GM23248 (cell line): ENCODE results near the gene REXO1. TPM values are rescaled to one million over a fixed set of nuclear protein-coding genes. Genes with fewer than 3 reads are reported as not detected.

Experiments
- DNase-seq: peaks from one replicate; pipeline ENCODE4 v3.0.0-alpha.2; 2015
- H2AFZ ChIP-seq: fragments of 200-600 bp; sonication (generic); 2 replicates; pipeline ENCODE4 v1.6.1; 2016; ENCODE audit warnings: antibody characterized with exemption
- H3F3A ChIP-seq: fragments of 200-600 bp; sonication (generic); 2 replicates; pipeline ENCODE4 v1.6.1; 2016; ENCODE audit warnings: mild to moderate bottlenecking, antibody characterized with exemption, mixed run types; ENCODE audit not compliant: insufficient read depth
- H3K27ac ChIP-seq: fragments of 200-600 bp; sonication (generic); 2 replicates; pipeline ENCODE4 v1.5.1; 2016; ENCODE audit warnings: mild to moderate bottlenecking
- H3K27me3 ChIP-seq: fragments of 200-600 bp; sonication (generic); replicated peaks from 2 replicates; pipeline ENCODE4 v1.6.1; 2016; ENCODE audit warnings: mild to moderate bottlenecking; ENCODE audit not compliant: insufficient read depth
- H3K36me3 ChIP-seq: fragments of 200-600 bp; sonication (generic); 2 replicates; pipeline ENCODE4 v1.6.1; 2016; ENCODE audit warnings: low read depth, mild to moderate bottlenecking
- H3K4me1 ChIP-seq: fragments of 200-600 bp; sonication (generic); 2 replicates; pipeline ENCODE4 v1.6.1; 2016; ENCODE audit warnings: mild to moderate bottlenecking; ENCODE audit not compliant: insufficient read depth
- H3K4me2 ChIP-seq: fragments of 200-600 bp; sonication (generic); one replicate; pipeline ENCODE4 v1.6.1; 2016; ENCODE audit warnings: mild to moderate bottlenecking; ENCODE audit not compliant: unreplicated experiment
- H3K4me3 ChIP-seq: fragments of 200-600 bp; sonication (generic); 2 replicates; pipeline ENCODE4 v1.5.1; 2016; ENCODE audit warnings: mild to moderate bottlenecking
- H3K79me2 ChIP-seq: fragments of 200-600 bp; sonication (generic); 2 replicates; pipeline ENCODE4 v1.6.1; 2016; ENCODE audit warnings: mild to moderate bottlenecking; ENCODE audit not compliant: insufficient read depth
- H3K9ac ChIP-seq: fragments of 200-600 bp; sonication (generic); 2 replicates; pipeline ENCODE4 v1.6.1; 2016; ENCODE audit warnings: mild to moderate bottlenecking
- H3K9me2 ChIP-seq: fragments of 200-600 bp; sonication (generic); 2 replicates; pipeline ENCODE4 v1.6.1; 2016; ENCODE audit warnings: mixed run types, mild to moderate bottlenecking, moderate library complexity; ENCODE audit not compliant: insufficient read depth
- H3K9me3 ChIP-seq: fragments of 200-600 bp; sonication (generic); one replicate; pipeline ENCODE4 v1.6.1; 2017; ENCODE audit warnings: low read depth
- H4K20me1 ChIP-seq: fragments of 200-600 bp; sonication (generic); 2 replicates; pipeline ENCODE4 v1.6.0; 2016; ENCODE audit not compliant: insufficient read depth
- EZH2 ChIP-seq: fragments of 200-600 bp; sonication (generic); IDR thresholded peaks from 2 replicates; pipeline ENCODE4 v1.6.1; 2018; ENCODE audit warnings: antibody characterized with exemption, mild to moderate bottlenecking; ENCODE audit not compliant: insufficient read depth, poor library complexity, severe bottlenecking
- EZH2phosphoT487 ChIP-seq: fragments of 200-600 bp; sonication (generic); IDR thresholded peaks from 2 replicates; pipeline ENCODE4 v1.6.1; 2018; ENCODE audit warnings: antibody characterized with exemption, moderate library complexity, mild to moderate bottlenecking, low read depth; ENCODE audit not compliant: insufficient read depth
- WGBS, 2 experiments: methylation state at CpG; one replicate each; pipeline ENCODE4 v1.1.6; 2015 to 2017; ENCODE audit warnings: low lambda C conversion rate in 2 of 2, low coverage in 1 of 2; ENCODE audit errors: missing lambda C conversion rate in 2 of 2; 5-methylcytosine and 5-hydroxymethylcytosine counted together
- in situ Hi-C: fragments of 300-500 bp; cut with MboI; formaldehyde crosslinking; loops from 2 replicates; pipeline ENCODE4 v1.15.0; 2020
- polyA plus RNA-seq: library from polyadenylated mRNA; unstranded; fragments of >200 nt; fragmentation: Nextera tagmentation; extraction: Ambion mirVana; gene quantifications from 2 replicates; pipeline ENCODE4 v1.2.1, GENCODE V29; 2016
- total RNA-seq: library from RNA; depleted of rRNA; stranded (reverse); fragments of >200 nt; shearing (Covaris generic); gene quantifications from 2 replicates; pipeline ENCODE4 v1.2.3, GENCODE V29; 2014

Gene REXO1
- total and polyA plus RNA-seq, 2 experiments from 2014 or later, result 4.9 to 5.2 TPM

- TF ChIP-seq EZH2phosphoT487 (no peak), EZH2 (no peak)
- Histone ChIP-seq H3K4me2 (no peak overlapping the region), H2AFZ (no peak overlapping the region), H3K4me1 (no peaks in the 10 kb centered on the region), H3K79me2 (no peaks in the 10 kb centered on the region), H3F3A (no peaks in the 10 kb centered on the region), H3K9ac (no peak overlapping the region), H3K9me2 (no peaks in the 10 kb centered on the region), H4K20me1 (no peaks in the 10 kb centered on the region), H3K27ac (no peak overlapping the region), H3K9me3 (no peaks in the 10 kb centered on the region), H3K27me3 (no peaks in the 10 kb centered on the region), H3K4me3 (no peak overlapping the region), H3K36me3 (peaks cover 6% of the 10 kb centered on the region; the same call in 1 of the 2 replicates)
- 91 to 92% methylated on average over 19 to 23 of the region's 25 CpGs for WGBS, 2 experiments
- no peak for DNase-seq
- in situ Hi-C loops, result no loop called here
These were observed 30.6 kb downstream of the REXO1 start for GRCh38 chr19:1817553-1818179.

GRCh38 chr19:1816530-1817298, 31.6 kb downstream of the REXO1 start:
- H4K20me1 ChIP-seq, result no peaks in the 10 kb centered on the region
- DNase-seq, result no peak
- TF ChIP-seq EZH2 (no peak), EZH2phosphoT487 (no peak)
- H3K9me3 ChIP-seq, result no peaks in the 10 kb centered on the region
- H3K9me2 ChIP-seq, result no peaks in the 10 kb centered on the region
- H2AFZ ChIP-seq, result no peak overlapping the region
- H3K4me3 ChIP-seq, result no peak overlapping the region
- in situ Hi-C loops, result no loop called here
- no peak overlapping the region for H3K27ac ChIP-seq
- no peaks in the 10 kb centered on the region for H3K27me3 ChIP-seq
- no peak overlapping the region for H3K4me2 ChIP-seq
- H3K79me2 ChIP-seq, result no peaks in the 10 kb centered on the region
- H3K36me3 ChIP-seq, result peaks cover 6% of the 10 kb centered on the region; the same call in 1 of the 2 replicates
- H3F3A ChIP-seq, result no peaks in the 10 kb centered on the region
- H3K4me1 ChIP-seq, result peaks cover under 1% of the 10 kb centered on the region; the same call in 1 of the 2 replicates
- H3K9ac ChIP-seq, result no peak overlapping the region
- 89 to 92% methylated on average over 22 to 34 of the region's 36 CpGs for WGBS, 2 experiments

GRCh38 chr19:1815605-1816529, 32.4 kb downstream of the REXO1 start:
- Histone ChIP-seq H3K4me2 (no peak overlapping the region), H3F3A (no peaks in the 10 kb centered on the region), H3K4me1 (peaks cover 3% of the 10 kb centered on the region; the same call in 1 of the 2 replicates), H3K27ac (no peak overlapping the region), H3K36me3 (peaks cover 6% of the 10 kb centered on the region; the same call in 1 of the 2 replicates), H3K9ac (no peak overlapping the region), H3K9me2 (no peaks in the 10 kb centered on the region), H4K20me1 (no peaks in the 10 kb centered on the region), H2AFZ (no peak overlapping the region), H3K4me3 (no peak overlapping the region), H3K79me2 (no peaks in the 10 kb centered on the region), H3K27me3 (no peaks in the 10 kb centered on the region), H3K9me3 (no peaks in the 10 kb centered on the region)
- in situ Hi-C loops, result no loop called here
- no peak for DNase-seq
- WGBS, 2 experiments, result 93 to 94% methylated on average over 38 to 60 of the region's 61 CpGs
- TF ChIP-seq EZH2 (no peak), EZH2phosphoT487 (no peak)

GRCh38 chr19:1814833-1815604, 33.3 kb downstream of the REXO1 start:
- H3K9ac ChIP-seq, result no peak overlapping the region
- no peak for TF ChIP-seq EZH2
- no peaks in the 10 kb centered on the region for H3K79me2 ChIP-seq
- DNase-seq, result no peak
- no peaks in the 10 kb centered on the region for H3K9me3 ChIP-seq
- no peaks in the 10 kb centered on the region for H3K27me3 ChIP-seq
- H2AFZ ChIP-seq, result no peak overlapping the region
- peaks cover under 1% of the 10 kb centered on the region; the same call in 1 of the 2 replicates for H3K36me3 ChIP-seq
- H3K4me1 ChIP-seq, result peaks cover 3% of the 10 kb centered on the region; the same call in 1 of the 2 replicates
- H3K4me3 ChIP-seq, result no peak overlapping the region
- H3K4me2 ChIP-seq, result no peak overlapping the region
- in situ Hi-C loops, result no loop called here
- 79% methylated on average over 12 to 26 of the region's 26 CpGs for WGBS, 2 experiments
- no peak overlapping the region for H3K27ac ChIP-seq
- no peaks in the 10 kb centered on the region for H4K20me1 ChIP-seq
- H3K9me2 ChIP-seq, result no peaks in the 10 kb centered on the region
- H3F3A ChIP-seq, result no peaks in the 10 kb centered on the region
